Endodermal cell (in vitro differentiated cells): Measurements from ENCODE around the gene PLCB4. TPM values are rescaled to one million over a fixed set of nuclear protein-coding genes. Genes with fewer than 3 reads are reported as not detected.

ENCODE experiments used
- DNase-seq: peaks from one replicate; pipeline ENCODE4 v3.0.0-alpha.2; 2017
- H3K27ac ChIP-seq: 2 replicates; pipeline ENCODE4 v1.5.1; 2013; ENCODE audit warnings: mild to moderate bottlenecking, low read depth, low read length, moderate library complexity
- H3K27me3 ChIP-seq: 2 replicates; pipeline ENCODE4 v1.6.1; 2013; ENCODE audit warnings: mild to moderate bottlenecking, low read length, moderate library complexity; ENCODE audit not compliant: insufficient read depth, control insufficient read depth, poor library complexity, severe bottlenecking
- H3K36me3 ChIP-seq: 2 replicates; pipeline ENCODE4 v1.7.0; 2013; ENCODE audit warnings: mild to moderate bottlenecking, low read length, moderate library complexity; ENCODE audit not compliant: control insufficient read depth, insufficient read depth
- H3K4me1 ChIP-seq: one replicate; pipeline ENCODE4 v1.7.0; 2013; ENCODE audit warnings: low read length; ENCODE audit not compliant: control insufficient read depth, insufficient read depth
- H3K4me3 ChIP-seq: 2 replicates; pipeline ENCODE4 v1.5.1; 2013; ENCODE audit warnings: mild to moderate bottlenecking, low read length, moderate library complexity
- H3K9ac ChIP-seq: 2 replicates; pipeline ENCODE4 v1.6.1; 2013; ENCODE audit warnings: mild to moderate bottlenecking, low read length, moderate library complexity; ENCODE audit not compliant: poor library complexity, severe bottlenecking; ENCODE audit errors: extremely low read depth
- H3K9me3 ChIP-seq: 2 replicates; pipeline ENCODE4 v1.6.1; 2013; ENCODE audit warnings: mild to moderate bottlenecking, low read length, moderate library complexity; ENCODE audit not compliant: control insufficient read depth
- H3K27ac Mint-ChIP-seq: 2 replicates; pipeline ENCODE4 v1.8.0; 2020; ENCODE audit warnings: mixed read lengths
- H3K27me3 Mint-ChIP-seq: 2 replicates; pipeline ENCODE4 v1.8.0; 2021; ENCODE audit warnings: mild to moderate bottlenecking, mixed read lengths; ENCODE audit not compliant: insufficient read depth
- H3K36me3 Mint-ChIP-seq: 2 replicates; pipeline ENCODE4 v1.8.0; 2020; ENCODE audit warnings: low read depth, mixed read lengths
- H3K4me1 Mint-ChIP-seq: 2 replicates; pipeline ENCODE4 v1.8.0; 2020; ENCODE audit warnings: mixed read lengths
- H3K4me3 Mint-ChIP-seq: 2 replicates; pipeline ENCODE4 v1.8.0; 2020; ENCODE audit warnings: mild to moderate bottlenecking, moderate library complexity, mixed read lengths
- H3K9me3 Mint-ChIP-seq: 2 replicates; pipeline ENCODE4 v1.8.0; 2020; ENCODE audit warnings: mild to moderate bottlenecking, mixed read lengths
- CTCF ChIP-seq: fragments of 200-600 bp; sonication (generic); conservative IDR thresholded peaks from 2 replicates; pipeline ENCODE4 v1.5.0; 2021; ENCODE audit warnings: antibody characterized with exemption, mild to moderate bottlenecking
- WGBS, 2 experiments: methylation state at CpG; one replicate each; pipeline versions ENCODE4 v1.1.5 to v1.1.7; 2013; ENCODE audit warnings: missing lambda C conversion rate in 2 of 2, mixed read lengths in 1 of 2; ENCODE audit not compliant: insufficient coverage in 1 of 2, insufficient read length in 1 of 2; 5-methylcytosine and 5-hydroxymethylcytosine counted together
- total RNA-seq, 2 donors: library from RNA; stranded (reverse); fragmentation: NEBNext Ultra II Directional in 1 of 2; extraction: Animal tissue kit (Norgen Biotek cat#: 25700) in 1 of 2; gene quantifications; 2 replicates in 1 of 2; 3 replicates in 1 of 2; pipeline ENCODE4 v1.2.1, GENCODE V29; 2021

Gene PLCB4
- total RNA-seq, 2 donors from 2014 or later = 14.4 to 14.6 TPM

- Histone ChIP-seq H3K9me3 (no peaks in the 10 kb centered on the region), H3K4me3 (no peak overlapping the region), H3K27ac (no peak overlapping the region), H3K36me3 (peaks cover 11% of the 10 kb centered on the region), H3K4me1 (no peaks in the 10 kb centered on the region), H3K9ac (no peak overlapping the region), H3K27me3 (no peaks in the 10 kb centered on the region)
- no peaks in the 10 kb centered on the region for H3K27me3 Mint-ChIP-seq
- no peaks in the 10 kb centered on the region for H3K9me3 Mint-ChIP-seq
- H3K4me1 Mint-ChIP-seq = peaks cover 19% of the 10 kb centered on the region
- no peak for DNase-seq
- H3K36me3 Mint-ChIP-seq = peaks cover 3% of the 10 kb centered on the region
- no peak overlapping the region for H3K27ac Mint-ChIP-seq
- no peak for TF ChIP-seq CTCF
- no peak overlapping the region for H3K4me3 Mint-ChIP-seq
These were observed 359.4 kb downstream of the PLCB4 start for GRCh38 chr20:9428292-9428607.

- no peak for TF ChIP-seq CTCF
- Histone ChIP-seq H3K9me3 (peaks cover 10% of the 10 kb centered on the region), H3K27ac (no peak overlapping the region), H3K36me3 (peaks cover 23% of the 10 kb centered on the region), H3K9ac (no peak overlapping the region), H3K4me1 (no peaks in the 10 kb centered on the region), H3K4me3 (no peak overlapping the region), H3K27me3 (no peaks in the 10 kb centered on the region)
- Mint-ChIP-seq H3K4me3 (no peak overlapping the region), H3K27ac (no peak overlapping the region), H3K4me1 (peaks cover 14% of the 10 kb centered on the region), H3K9me3 (peaks cover 12% of the 10 kb centered on the region), H3K36me3 (peaks cover 43% of the 10 kb centered on the region), H3K27me3 (no peaks in the 10 kb centered on the region)
- no peak for DNase-seq
These were observed 370.9 kb downstream of the PLCB4 start for GRCh38 chr20:9439806-9440205.

- H3K9me3 ChIP-seq = peaks cover 10% of the 10 kb centered on the region
- no peak for TF ChIP-seq CTCF
- Mint-ChIP-seq H3K27ac (no peak overlapping the region), H3K4me1 (peaks cover 14% of the 10 kb centered on the region), H3K27me3 (no peaks in the 10 kb centered on the region), H3K36me3 (peaks cover 43% of the 10 kb centered on the region), H3K9me3 (peaks cover 12% of the 10 kb centered on the region), H3K4me3 (no peak overlapping the region)
- no peaks in the 10 kb centered on the region for H3K4me1 ChIP-seq
- 69 to 81% methylated on average over 3 of the region's 3 CpGs for WGBS, 2 experiments
- H3K27me3 ChIP-seq = no peaks in the 10 kb centered on the region
- DNase-seq = peak; percentile 44
- no peak overlapping the region for H3K9ac ChIP-seq
- H3K36me3 ChIP-seq = peaks cover 23% of the 10 kb centered on the region
- no peak overlapping the region for H3K27ac ChIP-seq
- no peak overlapping the region for H3K4me3 ChIP-seq
These were observed 372.0 kb downstream of the PLCB4 start for GRCh38 chr20:9440892-9441291.
